ENCODE measurements around the gene CMIP. TPM values are rescaled to one million over a fixed set of nuclear protein-coding genes. Genes with fewer than 3 reads are reported as not detected.

CMIP gene
- total RNA-seq, 4 donors from 2014 or later: 63.9 to 89.9 (median 70.0) TPM

DNA sequence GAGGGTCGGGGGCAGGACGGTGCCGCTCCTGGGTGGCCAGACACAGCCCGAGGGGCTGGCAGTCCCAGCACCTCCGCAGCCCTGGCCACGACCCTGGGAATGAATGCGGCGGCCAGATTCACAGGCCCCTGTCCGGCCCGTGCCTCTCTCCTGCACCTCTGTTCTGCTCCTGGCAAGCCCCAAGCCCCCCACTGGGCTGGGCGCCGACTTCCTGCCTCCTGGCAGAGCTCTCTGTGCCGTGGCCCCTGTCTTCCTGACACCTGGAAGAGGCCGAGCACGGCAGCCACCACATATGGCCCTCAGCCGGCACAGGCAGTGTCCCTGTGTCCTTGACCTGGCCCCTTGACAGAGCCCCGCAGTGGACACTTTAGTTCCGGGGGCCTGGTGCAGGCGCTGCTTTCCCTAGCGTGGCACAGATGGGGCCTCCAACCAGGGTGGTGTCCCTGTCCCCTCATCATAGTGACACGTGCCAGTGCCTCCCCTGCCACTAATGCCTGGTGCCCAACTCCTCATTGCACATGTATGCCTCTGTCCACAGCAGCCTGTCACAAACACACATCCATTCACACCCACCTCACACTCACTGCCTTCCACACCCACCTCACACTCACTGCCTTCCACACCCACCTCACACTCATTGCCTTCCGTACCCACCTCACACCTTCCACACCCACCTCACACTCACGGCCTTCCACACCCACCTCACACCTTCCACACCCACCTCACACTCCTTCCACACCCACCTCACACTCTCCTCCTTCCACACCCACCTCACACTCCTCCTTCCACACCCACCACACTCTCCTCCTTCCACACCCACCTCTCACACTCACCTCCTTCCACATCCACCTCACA is 223.9 kb downstream of the CMIP start:
- Histone ChIP-seq H3K36me3 (peaks cover 88% of the 10 kb centered on the region), H3K27ac (no peak overlapping the region), H3K4me3 (no peak overlapping the region), H3K9me3 (no peaks in the 10 kb centered on the region), H3K4me1 (no peaks in the 10 kb centered on the region), H3K27me3 (no peaks in the 10 kb centered on the region)
- DNase-seq (ENCODE audit: low spot score in 2 of 2): no peak
- no peak for TF ChIP-seq EP300 (IDR thresholded peaks at IDR 0.05)
- TF ChIP-seq, protein P1, sequence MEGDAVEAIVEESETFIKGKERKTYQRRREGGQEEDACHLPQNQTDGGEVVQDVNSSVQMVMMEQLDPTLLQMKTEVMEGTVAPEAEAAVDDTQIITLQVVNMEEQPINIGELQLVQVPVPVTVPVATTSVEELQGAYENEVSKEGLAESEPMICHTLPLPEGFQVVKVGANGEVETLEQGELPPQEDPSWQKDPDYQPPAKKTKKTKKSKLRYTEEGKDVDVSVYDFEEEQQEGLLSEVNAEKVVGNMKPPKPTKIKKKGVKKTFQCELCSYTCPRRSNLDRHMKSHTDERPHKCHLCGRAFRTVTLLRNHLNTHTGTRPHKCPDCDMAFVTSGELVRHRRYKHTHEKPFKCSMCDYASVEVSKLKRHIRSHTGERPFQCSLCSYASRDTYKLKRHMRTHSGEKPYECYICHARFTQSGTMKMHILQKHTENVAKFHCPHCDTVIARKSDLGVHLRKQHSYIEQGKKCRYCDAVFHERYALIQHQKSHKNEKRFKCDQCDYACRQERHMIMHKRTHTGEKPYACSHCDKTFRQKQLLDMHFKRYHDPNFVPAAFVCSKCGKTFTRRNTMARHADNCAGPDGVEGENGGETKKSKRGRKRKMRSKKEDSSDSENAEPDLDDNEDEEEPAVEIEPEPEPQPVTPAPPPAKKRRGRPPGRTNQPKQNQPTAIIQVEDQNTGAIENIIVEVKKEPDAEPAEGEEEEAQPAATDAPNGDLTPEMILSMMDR (IDR thresholded peaks at IDR 0.05): no peak
- TF ChIP-seq POLR2AphosphoS5 (IDR thresholded peaks at IDR 0.05): no peak
- TF ChIP-seq POLR2A (IDR thresholded peaks at IDR 0.05): no peak
- WGBS: 62% methylated on average over 19 of the region's 23 CpGs

DNA sequence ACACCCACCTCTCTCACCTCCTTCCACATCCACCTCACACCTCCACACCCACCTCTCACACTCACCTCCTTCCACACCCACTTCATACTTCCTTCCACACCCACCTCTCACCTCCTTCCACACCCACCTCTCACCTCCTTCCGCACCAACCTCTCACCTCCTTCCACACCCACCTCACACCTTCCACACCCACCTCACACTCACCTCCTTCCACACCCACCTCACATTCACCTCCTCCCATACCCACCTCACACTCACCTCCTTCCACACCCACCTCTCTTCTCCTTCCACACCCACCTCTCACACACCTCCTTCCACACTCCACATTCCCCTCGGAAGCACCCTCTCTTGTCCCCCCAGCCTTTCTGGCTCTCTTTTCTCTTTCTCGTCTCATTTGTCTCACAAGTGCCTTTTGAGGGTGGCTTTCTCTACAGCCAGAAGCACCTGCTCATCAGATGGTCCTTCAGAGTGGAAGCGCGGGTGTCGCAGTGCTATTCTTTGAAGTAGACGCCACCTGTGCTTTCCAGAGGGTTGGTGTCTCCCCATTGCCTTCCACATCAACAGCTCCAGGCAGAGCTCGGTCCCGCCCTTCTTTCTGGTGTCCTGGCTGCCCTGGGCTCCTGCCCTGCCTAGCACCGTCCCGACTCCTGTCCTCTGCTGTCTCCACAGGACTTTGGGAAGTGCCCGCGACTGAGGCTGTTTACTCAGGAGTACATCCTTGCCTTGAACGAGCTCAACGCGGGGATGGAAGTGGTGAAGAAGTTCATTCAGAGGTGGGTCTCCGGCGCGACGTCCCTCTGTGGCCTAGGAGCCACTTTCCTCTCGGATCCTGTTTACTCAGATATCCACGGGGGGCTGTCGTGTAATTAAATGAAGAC is 225.1 kb downstream of the CMIP start:
- H3K4me1 ChIP-seq: no peaks in the 10 kb centered on the region

DNA sequence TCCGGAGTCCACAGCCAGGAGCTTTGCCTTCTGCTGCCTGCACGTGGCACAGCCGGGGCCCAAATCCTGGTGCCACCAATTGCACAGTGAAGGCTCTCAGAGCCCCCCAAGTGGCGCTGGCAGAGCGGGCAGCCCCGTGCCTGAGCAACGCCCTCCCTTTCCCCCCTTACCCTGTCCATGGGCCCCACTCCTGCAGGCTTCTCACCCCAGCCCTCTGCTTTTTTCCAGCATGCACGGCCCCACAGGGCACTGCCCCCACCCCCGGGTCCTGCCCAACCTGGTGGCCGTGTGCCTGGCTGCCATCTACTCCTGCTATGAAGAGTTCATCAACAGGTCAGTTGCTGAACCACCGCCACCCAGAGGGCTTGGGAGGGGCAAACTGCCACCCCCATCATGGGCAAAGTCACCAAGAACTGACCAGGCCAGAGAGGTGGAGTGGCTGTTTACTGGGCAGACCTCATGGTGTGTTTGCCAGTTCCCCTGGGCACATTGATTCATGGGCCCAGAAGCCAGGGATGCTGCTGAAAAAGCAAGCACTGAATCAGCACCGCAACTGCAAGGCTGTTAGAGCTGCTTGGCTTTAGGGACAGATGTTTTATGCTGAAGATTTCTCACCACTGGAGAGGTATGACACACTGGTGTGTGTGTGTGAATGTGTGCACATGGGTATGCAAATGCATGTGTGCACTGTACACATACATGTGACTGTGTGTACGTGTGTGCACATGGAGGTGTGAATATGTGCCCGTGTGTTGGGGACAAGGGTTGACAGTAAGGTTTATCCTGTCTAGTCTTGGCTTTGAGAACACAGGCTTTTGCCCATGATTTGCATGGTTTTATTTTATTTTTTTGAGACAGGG is 227.4 kb downstream of the CMIP start:
- peaks cover 73% of the 10 kb centered on the region for H3K36me3 ChIP-seq
- TF ChIP-seq POLR2A (IDR thresholded peaks at IDR 0.05) (no peak), EP300 (IDR thresholded peaks at IDR 0.05) (no peak), POLR2AphosphoS5 (IDR thresholded peaks at IDR 0.05) (no peak)
- TF ChIP-seq, protein P1 (IDR thresholded peaks at IDR 0.05): no peak
- DNase-seq (ENCODE audit: low spot score in 2 of 2): no peak
- H3K9me3 ChIP-seq: no peaks in the 10 kb centered on the region
- no peaks in the 10 kb centered on the region for H3K27me3 ChIP-seq
- no peak overlapping the region for H3K4me3 ChIP-seq
- 88% methylated on average over 7 of the region's 14 CpGs for WGBS
- H3K27ac ChIP-seq: no peak overlapping the region
- no peaks in the 10 kb centered on the region for H3K4me1 ChIP-seq

More for the DNA sequence above, 225.1 kb downstream of the CMIP start:
- DNase-seq (ENCODE audit: low spot score in 2 of 2): no peak
- no peak overlapping the region for H3K4me3 ChIP-seq
- H3K27me3 ChIP-seq: no peaks in the 10 kb centered on the region
- no peak overlapping the region for H3K27ac ChIP-seq
- TF ChIP-seq EP300 (IDR thresholded peaks at IDR 0.05): no peak
- TF ChIP-seq POLR2AphosphoS5 (IDR thresholded peaks at IDR 0.05): no peak
- TF ChIP-seq, protein P1 (IDR thresholded peaks at IDR 0.05): no peak
- H3K36me3 ChIP-seq: peaks cover 88% of the 10 kb centered on the region
- WGBS: 93% methylated on average over 23 of the region's 23 CpGs
- H3K9me3 ChIP-seq: no peaks in the 10 kb centered on the region

DNA sequence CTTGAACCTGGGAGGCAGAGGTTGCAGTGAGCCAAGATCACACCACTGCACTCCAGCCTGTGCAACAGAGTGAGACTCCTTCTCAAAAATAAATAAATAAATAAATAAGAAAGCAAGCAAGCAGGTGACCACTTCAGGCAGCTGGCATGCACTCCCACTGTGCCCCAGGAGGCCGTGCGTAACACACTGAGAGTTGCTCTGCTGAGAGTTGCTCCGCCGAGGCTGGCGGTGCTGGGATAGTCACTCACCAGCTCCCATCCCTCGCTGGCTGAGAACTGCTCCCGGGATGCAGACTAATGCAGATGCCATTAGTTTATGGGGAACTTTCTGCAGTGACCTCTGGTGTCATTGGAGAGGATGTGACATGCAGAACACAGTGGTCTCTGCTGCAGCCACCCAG is 228.8 kb downstream of the CMIP start:
- no peak for DNase-seq (ENCODE audit: low spot score in 2 of 2)
- Histone ChIP-seq H3K27ac (no peak overlapping the region), H3K4me3 (no peak overlapping the region), H3K27me3 (no peaks in the 10 kb centered on the region), H3K9me3 (no peaks in the 10 kb centered on the region), H3K36me3 (peaks cover 74% of the 10 kb centered on the region), H3K4me1 (peaks cover 2% of the 10 kb centered on the region)
- TF ChIP-seq EP300 (IDR thresholded peaks at IDR 0.05): no peak
- TF ChIP-seq POLR2AphosphoS5 (IDR thresholded peaks at IDR 0.05): no peak
- TF ChIP-seq POLR2A (IDR thresholded peaks at IDR 0.05): no peak
- TF ChIP-seq, protein P1 (IDR thresholded peaks at IDR 0.05): no peak
- WGBS: 88% methylated on average over 7 of the region's 7 CpGs
